T-helper 22 cell (primary cell): Measurements from ENCODE around the gene MUC16.
"Not testable (repeated sequence)": the region's sequence is repeated elsewhere in the genome, so short reads cannot be mapped to it uniquely, and the experiment has no call there.

ENCODE experiments used
- DNase-seq: peaks from one replicate; pipeline ENCODE4 v3.0.0-alpha.2; 2020; ENCODE audit warnings: low read depth

Gene MUC16

DNA sequence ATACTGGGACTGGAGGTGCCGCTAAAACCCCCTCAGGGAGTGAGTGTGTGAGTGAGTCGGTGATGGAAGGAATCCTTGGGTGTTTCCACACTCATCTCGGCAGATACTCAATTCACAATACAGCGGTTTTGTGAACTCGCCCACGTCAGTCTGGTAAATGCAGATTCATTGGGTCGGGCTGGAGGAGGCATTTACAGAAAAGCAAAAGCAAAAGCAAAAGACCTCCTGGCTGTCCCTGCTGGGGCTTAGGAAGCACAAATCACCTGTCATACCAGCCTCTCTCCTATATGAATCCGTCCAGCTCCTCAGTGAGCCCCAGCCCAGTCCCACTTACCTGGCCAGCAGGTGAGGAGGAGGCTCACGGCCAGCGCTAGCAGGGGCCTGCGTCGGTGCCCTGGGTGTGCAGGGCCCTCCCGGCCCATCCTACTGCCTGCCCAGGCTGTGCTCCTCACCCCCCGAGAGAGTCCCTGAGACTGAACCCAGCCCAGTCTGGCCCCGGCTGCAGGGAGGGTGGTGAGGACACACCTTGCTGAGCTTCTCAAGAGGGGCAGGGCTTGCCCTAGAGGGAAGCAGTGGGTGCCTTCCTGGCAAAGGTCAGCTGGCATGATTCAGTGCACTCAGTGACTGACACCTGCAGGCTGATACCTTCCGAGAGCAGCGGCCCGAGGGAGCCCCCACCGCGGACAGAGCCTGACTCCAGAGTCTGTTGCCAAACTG is at the start of gene MUC16:
MUC16 (minus strand) TSS at position 475 of the 717 bp plus-strand sequence.
- no peak for DNase-seq

DNA sequence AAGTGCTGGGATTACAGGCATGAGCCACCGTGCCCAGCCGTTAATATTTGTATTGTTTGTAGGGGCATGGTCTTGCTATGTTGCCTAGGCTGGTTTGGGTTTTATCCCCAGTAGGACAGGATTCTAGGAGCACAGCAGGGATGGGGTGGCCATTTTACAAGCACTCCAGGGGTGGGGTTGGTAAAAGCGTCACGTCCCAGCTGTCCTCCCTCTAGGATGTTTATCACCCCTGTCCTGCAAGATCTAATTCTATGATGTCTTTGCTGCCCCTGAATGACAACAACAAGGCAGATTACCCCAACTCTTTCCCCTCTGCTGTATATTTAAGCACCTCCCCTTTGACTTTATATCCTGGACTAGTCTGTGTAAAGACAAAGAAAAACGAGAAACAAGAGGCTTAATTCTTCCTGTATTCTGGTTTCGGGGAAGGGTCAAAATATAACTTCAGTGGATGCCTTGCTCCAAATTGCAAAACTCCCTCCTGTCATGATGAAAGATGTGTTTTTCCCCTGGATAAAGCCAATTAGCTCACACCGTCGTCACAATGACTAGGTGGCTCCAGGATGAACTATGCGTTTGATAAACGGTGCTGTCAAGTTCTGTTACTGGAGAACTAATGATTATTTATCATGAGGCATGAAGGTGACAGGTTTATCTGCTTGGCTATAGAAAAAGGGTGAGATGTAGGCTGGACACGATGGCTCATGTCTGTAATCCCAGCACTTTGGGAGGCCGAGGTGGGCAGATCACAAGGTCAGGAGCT is 48.9 kb upstream of the MUC16 start:
- DNase-seq = no peak

DNA sequence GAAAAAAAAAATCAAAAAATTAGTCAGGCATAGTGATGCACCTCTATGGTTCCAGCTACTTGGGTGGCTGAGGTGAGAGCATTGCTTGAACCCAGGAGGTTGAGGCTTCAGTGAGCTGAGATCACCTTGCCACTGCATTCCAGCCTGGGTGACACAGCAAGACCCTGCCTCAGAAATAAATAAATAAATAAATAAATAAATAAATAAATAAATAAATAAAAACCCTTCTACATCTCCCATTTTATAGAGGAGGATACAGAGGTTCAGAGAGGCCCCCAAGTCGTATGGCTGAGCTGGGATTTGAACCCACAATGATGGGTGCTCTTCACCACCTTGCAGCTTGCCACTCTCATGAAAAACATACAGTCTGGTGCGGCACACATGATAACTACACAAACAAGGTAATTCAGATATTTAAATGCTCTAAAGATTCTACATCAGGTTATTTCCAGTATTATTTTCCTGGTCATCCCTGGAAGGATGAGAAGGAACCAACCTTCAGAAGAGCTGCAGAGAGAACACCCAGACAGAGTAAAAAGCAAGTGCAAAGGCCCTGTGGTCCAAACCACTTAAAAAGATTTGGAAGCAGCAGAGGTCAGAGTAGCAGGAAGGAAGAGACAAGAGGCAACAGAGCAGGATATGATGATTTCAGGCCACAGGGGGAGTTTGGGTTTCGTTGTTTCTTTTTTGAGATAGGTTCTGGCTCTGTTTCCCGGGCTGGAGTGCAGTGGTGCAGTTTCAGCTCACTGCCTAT is 47.5 kb upstream of the MUC16 start:
- no peak for DNase-seq

DNA sequence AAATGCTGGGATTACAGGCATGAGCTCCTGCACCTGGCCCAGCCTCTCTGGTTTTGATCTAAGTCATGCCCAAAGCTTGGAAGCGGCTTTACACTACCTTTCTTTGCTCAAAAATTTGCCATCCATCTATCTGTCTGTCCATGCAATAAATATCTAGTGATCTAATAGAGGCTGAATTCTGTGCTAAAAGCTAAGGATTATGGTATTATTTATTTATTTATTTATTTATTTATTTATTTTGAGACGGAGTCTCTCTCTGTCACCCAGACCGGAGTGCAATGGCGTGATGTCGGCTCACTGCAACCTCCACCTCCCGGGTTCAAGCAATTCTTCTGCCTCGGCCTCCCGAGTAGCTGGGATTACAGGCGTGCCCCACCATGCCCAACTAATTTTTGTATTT is 45.9 kb upstream of the MUC16 start:
- not testable (repeated sequence) for DNase-seq

DNA sequence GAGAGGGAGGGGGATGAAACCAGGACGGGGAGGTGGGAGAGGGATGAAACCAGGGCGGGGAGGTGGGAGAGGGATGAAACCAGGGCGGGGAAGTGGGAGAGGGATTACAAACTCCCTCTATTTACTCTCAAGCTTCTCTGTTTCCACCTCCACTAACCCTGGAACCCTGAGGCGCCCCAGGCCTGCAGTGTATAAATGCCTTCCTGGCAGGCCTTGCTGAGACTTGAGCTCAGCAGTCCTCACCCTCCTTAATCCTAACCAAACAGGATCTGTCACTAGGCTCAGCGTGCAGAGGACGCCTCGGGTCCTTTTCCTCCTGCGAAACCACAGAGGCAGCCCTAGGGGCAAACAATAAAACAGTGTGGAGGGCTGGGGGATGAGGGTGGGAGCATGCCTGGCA is 44.6 kb upstream of the MUC16 start:
- no peak for DNase-seq

DNA sequence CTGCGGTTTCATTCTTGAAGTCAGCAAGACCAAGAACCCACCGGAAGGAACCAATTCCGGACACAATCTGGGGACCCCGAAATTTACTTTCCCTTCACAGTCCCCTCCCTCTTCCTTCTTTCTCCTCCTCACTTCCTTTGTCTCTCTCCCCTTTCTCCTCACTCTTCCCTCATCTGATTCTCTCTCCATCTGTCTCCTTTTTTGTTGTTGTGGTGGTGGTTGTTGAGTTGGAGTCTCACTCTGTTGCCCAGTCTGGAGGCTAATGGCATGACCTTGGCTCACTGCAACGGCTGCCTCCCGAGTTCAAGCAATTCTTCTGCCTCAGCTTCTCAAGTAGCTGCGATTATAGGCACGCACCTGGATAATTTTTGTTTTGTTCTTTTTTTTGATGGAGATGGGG is 44.0 kb upstream of the MUC16 start:
- no peak for DNase-seq

DNA sequence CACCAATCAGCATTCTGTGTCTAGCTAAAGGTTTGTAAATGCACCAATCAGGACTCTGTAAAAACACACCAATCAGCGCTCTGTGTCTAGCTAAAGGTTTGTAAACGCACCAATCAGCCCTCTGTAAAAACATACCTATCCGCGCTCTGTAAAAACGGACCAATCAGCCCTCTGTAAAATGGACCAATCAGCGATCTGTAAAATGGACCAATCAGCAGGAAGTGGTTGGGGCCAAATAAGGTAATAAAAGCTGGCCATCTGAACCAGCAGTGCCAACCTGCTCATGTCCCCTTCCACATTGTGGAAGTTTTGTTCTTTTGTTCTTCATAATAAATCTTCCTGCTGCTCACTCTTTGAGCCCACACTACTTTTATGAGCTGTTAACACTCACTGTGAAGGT is 43.5 kb upstream of the MUC16 start:
- not testable (repeated sequence) for DNase-seq

DNA sequence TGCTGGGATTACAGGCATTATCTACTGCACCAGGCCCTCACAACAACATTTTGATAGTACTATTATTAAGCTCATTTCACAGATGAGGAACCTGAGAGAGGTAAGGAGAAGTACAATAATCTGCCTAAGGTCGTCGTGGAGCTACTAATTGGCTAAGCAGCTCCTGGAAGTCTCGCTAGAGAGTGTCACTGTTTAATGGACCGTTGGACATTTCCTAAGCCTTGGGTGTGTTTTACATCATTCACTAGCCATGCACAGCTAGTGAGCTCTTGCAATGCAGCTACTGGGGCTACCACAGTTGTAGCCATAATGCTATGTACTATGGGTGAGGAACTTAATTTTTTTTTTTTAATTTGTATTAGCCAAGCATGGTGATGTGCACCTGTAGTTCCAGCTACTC is 42.7 kb upstream of the MUC16 start:
- no peak for DNase-seq

DNA sequence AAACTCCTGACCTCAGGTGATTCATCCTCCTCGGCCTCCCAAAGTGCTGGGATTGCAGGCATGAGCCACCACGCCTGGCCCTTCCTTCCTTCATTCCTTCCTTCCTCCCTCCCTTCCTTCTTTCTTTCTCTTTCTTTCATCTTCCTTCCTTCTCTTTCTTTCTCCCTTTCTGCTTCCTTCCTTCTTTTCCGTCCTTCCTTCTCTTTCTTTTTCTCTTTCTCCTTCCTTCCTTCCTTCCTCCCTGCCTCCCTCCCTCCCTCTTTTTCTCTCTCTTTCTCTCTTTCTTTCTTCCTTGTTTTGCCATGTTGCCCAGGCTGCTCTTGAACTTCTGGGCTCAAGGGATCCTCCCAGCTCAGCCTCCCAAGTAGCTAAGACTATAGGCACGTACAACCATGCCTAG is 36.5 kb upstream of the MUC16 start:
- no peak for DNase-seq

DNA sequence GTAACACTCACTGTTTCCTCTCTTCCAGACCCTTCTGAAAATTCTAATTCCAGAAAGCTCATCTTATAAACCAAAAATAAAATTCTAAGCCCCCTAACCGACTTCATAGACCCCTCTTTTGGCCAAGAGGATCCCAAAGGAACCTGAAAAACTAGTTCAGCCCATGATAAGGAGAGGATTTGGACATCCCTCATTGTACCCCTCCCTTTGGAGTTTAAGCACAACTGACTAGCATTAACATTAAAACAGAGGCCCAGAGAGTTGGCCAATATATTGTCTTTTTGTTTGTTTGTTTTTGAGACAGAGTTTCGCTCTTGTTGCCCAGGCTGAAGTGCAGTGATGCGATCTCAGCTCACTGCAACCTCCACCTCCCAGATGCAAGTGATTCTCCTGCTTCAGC is 34.2 kb upstream of the MUC16 start:
- DNase-seq = no peak

DNA sequence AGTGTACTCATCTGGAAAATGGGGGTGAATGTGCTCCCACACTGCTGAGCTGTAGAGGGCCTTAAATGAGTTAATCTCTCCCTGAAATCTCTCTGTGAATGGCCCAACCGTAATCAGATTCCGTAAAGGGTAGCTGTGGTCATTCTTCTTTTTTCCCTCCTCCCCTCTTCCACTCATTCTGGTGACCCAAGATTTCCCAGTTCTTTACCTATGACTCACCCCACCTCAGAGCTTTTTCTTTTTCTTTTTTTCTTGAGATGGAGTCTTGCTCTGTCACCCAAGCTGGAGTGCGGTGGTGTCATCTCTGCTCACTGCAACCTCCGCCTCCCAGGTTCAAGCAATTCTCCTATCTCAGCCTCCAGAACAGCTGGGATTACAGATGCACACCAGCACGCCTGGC is 33.3 kb upstream of the MUC16 start:
- DNase-seq = no peak

DNA sequence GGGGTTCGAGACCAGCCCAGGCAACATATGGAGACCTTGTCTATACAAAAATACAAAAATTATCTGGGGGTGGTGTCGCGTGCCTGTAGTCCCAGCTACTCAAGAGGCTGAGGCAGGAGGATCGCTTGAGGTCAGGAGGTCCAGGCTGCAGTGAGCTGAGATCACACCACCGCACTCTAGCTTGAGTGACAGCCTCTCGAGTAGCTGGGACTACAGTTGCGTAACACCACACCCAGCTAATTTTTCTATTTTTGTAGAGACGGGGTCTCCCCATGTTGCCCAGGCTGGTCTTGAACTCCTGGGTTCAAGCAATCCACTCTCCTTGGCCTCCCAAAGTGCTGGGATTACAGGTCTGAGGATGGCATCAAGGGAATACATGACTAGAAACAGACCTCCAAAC is 30.8 kb upstream of the MUC16 start:
- DNase-seq = no peak

DNA sequence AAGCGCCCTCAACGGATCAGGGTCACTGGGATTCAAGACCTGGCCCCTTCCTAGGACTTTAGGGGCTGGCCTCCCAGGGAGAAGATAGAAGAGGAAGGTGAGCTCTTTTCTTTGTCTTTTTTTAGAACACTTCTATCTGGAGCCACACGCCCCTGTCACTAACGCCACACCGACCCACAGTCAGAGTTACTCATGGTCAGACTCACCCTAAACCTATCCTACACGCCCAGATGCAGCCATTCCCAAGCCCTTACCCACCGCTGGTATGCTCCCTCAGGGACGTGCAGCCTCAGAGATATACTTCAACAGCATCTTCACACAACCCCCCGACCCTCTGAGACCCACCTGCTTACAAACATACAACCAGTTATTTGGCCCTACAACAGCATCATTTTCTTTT is 29.9 kb upstream of the MUC16 start:
- DNase-seq = no peak

DNA sequence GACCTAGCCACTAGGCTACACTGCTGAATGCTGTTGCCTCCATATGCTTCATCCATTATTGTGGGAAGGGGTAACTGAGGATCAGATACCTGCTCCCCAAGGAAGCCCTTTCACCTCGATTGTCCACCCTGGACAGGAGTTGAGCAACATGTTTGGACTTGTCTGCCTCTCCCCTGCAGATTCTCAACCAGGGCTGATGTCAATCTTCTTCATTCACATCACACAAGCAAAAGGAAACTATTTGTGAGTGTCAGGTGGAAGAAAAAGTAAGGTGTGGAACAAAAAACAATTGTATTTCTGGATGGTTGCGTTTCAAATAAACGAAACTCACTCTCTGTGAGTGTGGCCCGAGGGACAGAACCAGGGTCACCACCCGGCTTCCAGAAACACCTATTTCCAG is 29.5 kb upstream of the MUC16 start:
- no peak for DNase-seq

DNA sequence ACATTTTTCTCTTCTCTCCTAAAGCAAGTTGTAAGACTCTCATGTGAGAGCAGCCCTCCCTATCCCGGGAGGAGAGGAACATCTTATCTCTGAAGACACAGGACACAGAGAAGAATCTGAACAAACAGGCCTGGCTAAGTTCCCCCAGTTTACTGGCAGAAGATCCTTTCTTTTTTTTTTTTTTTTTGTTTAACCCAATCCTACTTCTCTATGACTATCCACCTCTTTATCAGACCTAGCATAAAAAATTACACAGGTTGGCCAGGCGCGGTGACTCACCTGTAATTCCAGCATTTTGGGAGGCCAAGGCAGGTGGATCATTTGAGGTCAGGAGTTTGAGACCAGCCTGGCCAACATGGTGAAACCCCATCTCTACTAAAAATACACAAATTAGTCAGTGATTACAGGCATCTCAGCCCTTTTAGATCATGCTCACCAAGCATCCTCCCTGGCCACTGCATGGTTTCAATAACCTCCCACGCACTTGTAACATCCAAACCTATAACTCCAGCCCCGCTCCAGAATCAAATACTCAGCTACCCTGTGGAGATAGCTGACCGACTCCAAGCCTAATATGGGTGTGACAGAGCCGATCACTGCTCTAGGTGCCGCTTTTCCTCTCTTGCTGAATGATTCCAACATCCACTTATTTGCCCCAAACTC is 27.3 kb upstream of the MUC16 start:
- no peak for DNase-seq

DNA sequence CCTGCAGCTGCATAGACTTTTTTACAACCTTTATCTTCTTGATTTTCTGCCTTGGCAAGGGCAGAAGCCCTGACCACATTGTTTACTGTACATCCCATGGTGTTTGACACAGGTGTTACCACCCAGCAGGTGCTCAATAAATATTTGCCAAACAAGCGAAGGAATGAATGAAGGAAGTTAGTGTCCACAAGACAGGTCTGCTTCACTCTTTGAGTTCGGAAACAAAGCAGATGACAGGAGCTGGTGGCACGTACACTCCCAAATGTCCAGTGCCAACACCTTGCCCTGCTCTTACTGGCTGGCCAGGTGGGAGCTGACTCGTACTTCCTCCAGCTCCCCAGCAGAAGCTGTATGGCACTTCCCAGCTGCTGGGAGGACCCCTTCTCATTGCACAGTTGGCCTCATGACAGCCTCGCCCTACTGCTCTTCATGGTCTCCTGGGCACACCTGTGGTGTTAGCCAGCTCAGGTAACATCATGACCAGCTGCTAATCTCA is 22.0 kb upstream of the MUC16 start:
- no peak for DNase-seq

DNA sequence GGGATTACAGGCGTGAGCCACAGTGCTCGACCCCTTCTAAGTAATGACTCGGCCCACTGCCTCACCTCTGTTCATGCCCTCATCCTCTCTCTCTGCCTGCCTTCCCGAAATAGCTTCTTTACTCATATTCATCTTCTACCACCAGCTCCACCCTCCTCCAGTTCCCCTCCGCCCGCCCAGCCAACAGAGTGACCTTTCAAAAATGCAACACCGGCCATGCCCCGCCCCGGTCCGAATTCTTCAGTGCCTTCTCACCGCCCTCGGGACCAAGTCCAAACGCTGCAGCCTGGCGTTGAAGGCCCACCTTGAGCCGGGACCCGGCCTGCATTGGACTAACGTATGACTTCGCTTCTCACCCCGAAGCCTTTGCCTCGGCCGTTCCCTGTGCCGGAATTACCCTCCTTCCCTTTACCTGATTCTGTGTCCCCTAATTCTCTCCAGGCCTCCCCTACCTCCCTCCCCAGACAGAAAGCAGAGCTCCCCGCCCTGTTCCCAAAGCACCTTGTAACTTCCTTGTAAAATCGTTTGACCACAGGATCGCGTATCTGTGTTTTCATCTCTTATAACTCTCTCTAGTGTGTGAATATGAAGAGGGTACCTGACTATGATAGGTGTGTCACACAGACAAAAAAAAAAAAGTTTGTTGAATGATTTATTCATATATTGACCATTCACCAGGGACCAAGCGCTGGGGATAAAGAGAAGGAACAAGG is 8.1 kb upstream of the MUC16 start:
- no peak for DNase-seq

DNA sequence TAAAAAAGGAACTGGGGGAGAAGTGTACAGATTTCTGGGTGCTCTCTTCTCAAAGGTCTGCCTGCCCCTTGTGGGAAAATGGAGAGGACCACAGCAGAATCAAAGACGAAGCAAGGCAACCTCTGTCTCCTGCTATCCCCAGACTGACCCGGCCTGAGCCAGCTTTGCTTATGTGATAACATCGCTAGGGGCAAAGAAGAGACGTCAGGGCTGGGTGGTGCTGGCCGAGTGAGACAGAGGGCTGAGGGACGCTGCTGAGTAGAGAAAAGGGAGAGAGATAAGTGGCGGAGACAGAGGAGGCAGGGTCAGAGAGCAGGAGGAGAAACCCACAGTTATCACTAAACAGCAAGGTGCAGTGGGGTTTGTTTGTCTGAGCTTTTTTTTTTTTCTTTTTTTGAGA is 4.6 kb upstream of the MUC16 start:
- no peak for DNase-seq

DNA sequence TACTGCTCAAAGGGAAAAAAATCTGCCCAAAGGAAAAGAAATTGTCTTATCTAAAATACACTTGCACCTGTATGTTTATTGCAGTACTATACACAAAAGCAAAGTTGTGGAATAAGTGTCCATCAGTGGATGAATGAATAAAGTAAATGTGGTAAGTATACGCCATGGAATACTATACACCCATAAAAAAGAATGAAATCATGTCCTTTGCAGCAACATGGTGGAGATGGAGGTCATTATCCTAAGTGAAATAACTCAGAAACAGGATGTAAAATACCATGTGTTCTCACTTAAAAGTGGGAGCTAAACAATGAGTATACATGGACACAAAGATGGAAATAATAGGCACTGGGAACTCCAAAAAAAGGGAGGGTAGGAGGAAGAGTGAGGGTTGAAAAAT is 3.8 kb upstream of the MUC16 start:
- no peak for DNase-seq

DNA sequence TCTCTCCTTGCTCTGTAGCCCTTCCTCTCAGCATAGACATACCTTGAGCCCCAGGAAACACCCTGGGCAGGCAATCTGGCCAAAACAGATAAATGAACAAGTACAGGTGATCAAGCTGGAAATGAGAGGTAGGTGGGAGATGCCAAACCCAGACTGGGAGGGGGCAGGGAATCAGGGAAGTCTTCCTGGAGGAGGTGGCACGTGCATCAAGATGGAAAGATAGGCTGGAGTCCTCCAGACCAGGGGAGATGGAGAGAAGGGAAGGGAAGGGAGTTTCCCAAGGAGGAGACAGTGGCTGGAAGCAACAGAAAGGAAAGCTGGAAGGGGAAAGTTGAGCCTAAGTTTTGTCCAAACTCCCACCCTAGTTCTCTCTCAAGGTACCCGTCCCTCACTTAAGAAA is 1.7 kb upstream of the MUC16 start:
- no peak for DNase-seq

DNA sequence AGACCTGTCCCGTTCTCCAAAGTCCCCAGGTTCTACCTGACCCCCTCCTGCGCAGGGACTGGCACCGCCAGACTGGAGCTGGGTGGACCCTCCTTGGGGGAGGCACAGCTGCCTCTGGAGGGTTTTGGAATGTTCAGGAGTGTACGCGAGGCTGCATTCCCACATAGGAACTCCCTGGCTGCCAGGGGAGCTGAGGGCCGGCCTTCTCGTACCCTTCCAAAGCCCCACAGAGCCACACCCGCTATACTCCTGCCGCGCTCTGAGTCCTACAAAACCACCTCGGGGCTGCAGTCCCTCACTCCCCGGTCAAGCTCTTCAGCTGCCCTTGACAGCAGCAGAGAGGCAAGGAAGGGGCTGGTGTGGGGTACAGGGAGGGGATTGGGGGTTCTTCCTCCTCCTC is 484 bp upstream of the MUC16 start:
- DNase-seq = no peak

DNA sequence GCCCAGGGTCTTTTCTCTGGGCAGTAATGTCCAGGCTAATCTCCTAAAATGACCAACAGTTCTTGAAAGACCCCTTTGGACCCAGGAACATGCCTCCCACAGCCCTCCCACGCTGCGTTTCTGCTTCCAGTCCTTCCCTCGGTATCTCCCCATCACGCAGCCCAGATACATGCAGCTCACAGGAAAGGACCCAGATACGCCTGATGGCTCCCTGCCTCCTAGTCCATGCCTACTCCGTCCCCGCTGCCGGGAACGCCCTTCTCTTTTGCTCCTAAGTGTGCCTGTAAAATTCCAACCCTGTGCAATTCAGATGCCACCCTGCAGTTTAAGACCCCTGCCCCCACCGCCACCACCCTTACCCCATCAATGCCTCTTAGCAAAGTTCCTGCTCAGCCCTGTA is 778 bp downstream of the MUC16 start:
- no peak for DNase-seq
